ENCODE data around the gene FBXL17. TPM values are rescaled to one million over a fixed set of nuclear protein-coding genes. Genes with fewer than 3 reads are reported as not detected.

FBXL17 gene
- total and polyA plus RNA-seq, 2 of the 4 experiments (the other 2 are of a cell fraction) = 3.9 to 8.1 TPM

- H2BK20ac ChIP-seq (ENCODE audit: low read depth, low read length) = no peak overlapping the region
- H4K5ac ChIP-seq (ENCODE audit: low read depth, low read length) = no peak overlapping the region
- no peaks in the 10 kb centered on the region for H3K79me1 ChIP-seq (ENCODE audit: low read depth in 1 of 2, low read length in 2 of 2)
- no peak overlapping the region for H4K8ac ChIP-seq (ENCODE audit: low read depth in 2 of 2, low read length in 2 of 2)
- no peak overlapping the region for H3K9ac ChIP-seq (ENCODE audit: low read depth, low read length)
- ChIA-PET CTCF (no interaction called here), POLR2A (ENCODE audit: unreplicated experiment) (no interaction called here)
- no peak overlapping the region for H3K23ac ChIP-seq (ENCODE audit: low read depth, low read length)
- in situ Hi-C loops (cut with MboI; ENCODE audit: low sequenced_read_pairs) (no loop called here), dilution Hi-C loops (cut with HindIII; ENCODE audit: low sequenced_read_pairs, unreplicated experiment) (no loop called here), intact Hi-C loops (cut with micrococcal nuclease) (no loop called here)
- no peak overlapping the region for H2AK5ac ChIP-seq (ENCODE audit: low read depth, low read length)
- H2AFZ ChIP-seq (replicated peaks; ENCODE audit: low read length, poor library complexity) = no peak overlapping the region
- H3K14ac ChIP-seq (replicated peaks; ENCODE audit: low read depth, low read length) = no peak overlapping the region
- no peak for TF ChIP-seq CEBPB (IDR thresholded peaks at IDR 0.05; ENCODE audit: low read depth, low read length)
- no peak for TF ChIP-seq RFX5 (IDR thresholded peaks at IDR 0.05; ENCODE audit: low read depth, low read length)
- TF ChIP-seq CTCF (conservative IDR thresholded peaks at IDR 0.05; ENCODE audit: low read depth, low read length) = no peak
- TF ChIP-seq FOS (IDR thresholded peaks at IDR 0.05; ENCODE audit: low read depth, low read length) = no peak
- TF ChIP-seq NFE2L2 (IDR thresholded peaks at IDR 0.05; ENCODE audit: low read depth, low read length) = no peak
- TF ChIP-seq RAD21 (IDR thresholded peaks at IDR 0.05; ENCODE audit: low read length) = no peak
- TF ChIP-seq MXI1 (IDR thresholded peaks at IDR 0.05; ENCODE audit: borderline replicate concordance, low read depth, low read length) = no peak
- TF ChIP-seq USF2 (IDR thresholded peaks at IDR 0.05; ENCODE audit: low read depth, low read length) = no peak
- TF ChIP-seq POLR2A (IDR thresholded peaks at IDR 0.05; ENCODE audit: low read depth, low read length) = no peak
- no peak for TF ChIP-seq CHD1 (IDR thresholded peaks at IDR 0.05; ENCODE audit: low read depth, low read length)
- TF ChIP-seq BHLHE40 (IDR thresholded peaks at IDR 0.05; ENCODE audit: low read depth, low read length) = no peak
- no peak for TF ChIP-seq SMC3 (IDR thresholded peaks at IDR 0.05; ENCODE audit: low read depth, low read length)
- no peak for TF ChIP-seq MAZ (IDR thresholded peaks at IDR 0.05; ENCODE audit: borderline replicate concordance, low read depth, low read length)
- no peak for TF ChIP-seq MAFK (IDR thresholded peaks at IDR 0.05; ENCODE audit: low read depth, low read length)
- no peaks in the 10 kb centered on the region for H4K20me1 ChIP-seq (ENCODE audit: insufficient read depth, low read length)
- no peaks in the 10 kb centered on the region for H3K36me3 ChIP-seq (ENCODE audit: control insufficient read depth, insufficient read depth, low read length)
- no peaks in the 10 kb centered on the region for H3K27me3 ChIP-seq (ENCODE audit: control insufficient read depth, insufficient read depth, low read length)
- H3K4me2 ChIP-seq (ENCODE audit: low read depth, low read length) = no peak overlapping the region
- ATAC-seq (ENCODE audit: low read depth) (no peak), DNase-seq (no peak)
- H2BK15ac ChIP-seq (ENCODE audit: low read depth, low read length) = no peak overlapping the region
- no peak overlapping the region for H2AK9ac ChIP-seq (replicated peaks; ENCODE audit: low read depth, low read length, poor library complexity)
- H3K4ac ChIP-seq (ENCODE audit: low read depth, low read length) = no peak overlapping the region
- no peak overlapping the region for H3K4me3 ChIP-seq (ENCODE audit: insufficient read depth, low read depth, low read length)
- H4K91ac ChIP-seq (ENCODE audit: insufficient read depth, low read depth, low read length) = no peak overlapping the region
- no peak overlapping the region for H2BK120ac ChIP-seq (ENCODE audit: low read depth, low read length)
- no peak overlapping the region for H3K18ac ChIP-seq (ENCODE audit: low read depth, low read length)
- H3K4me1 ChIP-seq (ENCODE audit: control insufficient read depth, insufficient read depth, low read length) = no peaks in the 10 kb centered on the region
- H3K27ac ChIP-seq (ENCODE audit: insufficient read depth, low read length) = no peak overlapping the region
- H3K9me3 ChIP-seq (ENCODE audit: control insufficient read depth, insufficient read depth, low read length) = no peaks in the 10 kb centered on the region
- no peaks in the 10 kb centered on the region; the same call in 1 of the 2 replicates for H3K9me1 ChIP-seq (ENCODE audit: insufficient read depth, low read length)
- BruUV-seq (replicated peaks) = no TSS peak
- no CpG with 5 or more reads among the region's 4 CpGs for WGBS, 2 experiments (ENCODE audit: extremely low coverage in 2 of 2, insufficient read length in 1 of 2)
- H3K56ac ChIP-seq (ENCODE audit: extremely low read depth, insufficient read depth, low read length) = no peak overlapping the region
- H2BK5ac ChIP-seq (ENCODE audit: low read depth, low read length, poor library complexity, severe bottlenecking) = no peak overlapping the region
Measured at GRCh38 chr5:107952450-107952849, 429.4 kb downstream of the FBXL17 start.

Data from IMR-90 (cell line).